ENCODE data around the gene TMEM179.
"Not testable (repeated sequence)": the region's sequence is repeated elsewhere in the genome, so short reads cannot be mapped to it uniquely, and the experiment has no call there.

The TMEM179 gene

DNA sequence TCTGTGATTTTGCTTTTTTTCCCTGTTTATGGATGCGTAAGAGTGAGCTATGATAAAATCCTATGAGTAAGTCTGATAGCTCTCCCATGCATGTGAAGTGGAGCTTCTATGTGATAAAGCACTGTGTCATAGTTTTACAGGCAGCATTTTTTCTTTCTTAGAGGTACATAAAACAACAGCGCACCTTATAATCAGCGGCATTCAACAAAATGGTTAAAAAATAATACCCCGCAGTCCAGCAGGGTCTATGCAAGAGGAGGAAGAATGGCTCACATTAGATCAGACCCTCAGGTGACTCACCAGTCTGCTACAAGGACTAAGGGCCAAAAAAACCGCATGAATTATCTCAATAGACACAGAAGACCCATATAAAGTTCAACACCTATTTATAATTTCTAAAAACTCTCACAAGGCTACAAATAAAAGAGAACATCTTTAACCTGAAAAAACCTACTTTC, 33.0 kb upstream of the TMEM179 start:
- no peak for DNase-seq (ENCODE audit: low read depth)

DNA sequence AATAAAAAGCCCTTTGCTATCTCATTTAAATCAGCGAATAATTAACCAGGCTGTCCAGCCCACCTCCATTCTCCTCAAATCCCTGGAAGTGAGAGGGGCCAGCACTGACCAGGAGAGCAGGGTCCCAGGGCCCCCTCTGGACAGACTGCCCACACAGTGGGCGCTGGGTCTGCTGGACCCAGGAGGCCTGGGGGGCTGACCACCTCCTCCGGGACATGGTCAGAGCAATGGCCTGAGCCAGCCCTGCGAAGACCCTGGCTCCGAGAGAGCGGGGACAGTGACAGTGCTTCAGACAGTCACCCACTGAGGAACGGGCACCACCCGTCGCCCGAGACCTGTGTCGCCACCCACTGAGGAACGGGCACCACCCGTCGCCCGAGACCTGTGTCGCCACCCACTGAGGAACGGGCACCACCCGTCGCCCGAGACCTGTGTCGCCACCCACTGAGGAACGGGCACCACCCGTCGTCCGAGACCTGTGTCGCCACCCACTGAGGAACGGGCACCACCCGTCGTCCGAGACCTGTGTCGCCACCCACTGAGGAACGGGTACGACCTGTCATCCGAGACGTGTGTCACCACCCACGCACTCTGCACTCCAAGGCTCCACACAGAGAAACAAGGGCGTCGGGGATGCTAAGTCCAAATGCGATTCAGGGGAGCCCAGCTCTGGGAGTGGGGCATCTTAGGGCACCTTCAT, 32.4 kb upstream of the TMEM179 start:
- DNase-seq (ENCODE audit: low read depth): not testable (repeated sequence)

DNA sequence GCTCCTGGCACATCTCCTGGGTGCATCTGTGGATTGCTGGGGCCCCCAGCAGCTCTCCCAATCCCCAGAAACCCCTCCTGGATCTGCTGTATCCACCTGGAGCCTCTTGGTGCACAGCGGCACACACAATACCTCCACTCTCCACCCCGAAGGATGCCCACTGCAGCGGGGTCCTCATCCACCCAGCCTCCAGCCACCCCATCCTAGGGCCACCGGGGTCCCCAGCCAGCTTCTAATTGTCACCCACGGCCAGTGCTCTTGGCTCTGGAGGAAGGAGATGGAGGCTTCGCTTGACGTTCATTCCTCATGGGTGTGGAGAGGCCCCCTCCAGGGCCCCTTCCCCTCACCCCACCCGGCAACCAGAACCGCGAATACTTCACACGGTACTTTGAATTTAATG, 31.6 kb upstream of the TMEM179 start:
- no peak for DNase-seq (ENCODE audit: low read depth)

DNA sequence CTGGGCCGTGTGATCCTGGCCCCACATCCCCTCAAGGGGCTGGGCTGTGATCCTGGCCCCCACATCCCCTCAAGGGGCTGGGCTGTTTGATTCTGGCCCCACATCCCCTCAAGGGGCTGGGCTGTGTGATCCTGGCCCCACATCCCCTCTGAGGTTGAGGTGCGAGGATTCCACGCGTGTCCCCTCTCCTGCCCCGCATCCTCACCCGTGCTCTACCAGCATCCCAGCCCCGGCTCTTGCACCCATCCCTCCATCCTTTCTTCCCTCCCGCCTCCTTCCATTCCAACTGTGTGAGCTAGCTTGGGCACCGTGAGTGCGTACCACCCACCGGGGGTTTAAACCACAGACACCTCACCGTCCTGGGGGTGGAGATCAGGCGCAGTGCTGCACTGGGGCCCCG, 31.1 kb upstream of the TMEM179 start:
- no peak for DNase-seq (ENCODE audit: low read depth)

DNA sequence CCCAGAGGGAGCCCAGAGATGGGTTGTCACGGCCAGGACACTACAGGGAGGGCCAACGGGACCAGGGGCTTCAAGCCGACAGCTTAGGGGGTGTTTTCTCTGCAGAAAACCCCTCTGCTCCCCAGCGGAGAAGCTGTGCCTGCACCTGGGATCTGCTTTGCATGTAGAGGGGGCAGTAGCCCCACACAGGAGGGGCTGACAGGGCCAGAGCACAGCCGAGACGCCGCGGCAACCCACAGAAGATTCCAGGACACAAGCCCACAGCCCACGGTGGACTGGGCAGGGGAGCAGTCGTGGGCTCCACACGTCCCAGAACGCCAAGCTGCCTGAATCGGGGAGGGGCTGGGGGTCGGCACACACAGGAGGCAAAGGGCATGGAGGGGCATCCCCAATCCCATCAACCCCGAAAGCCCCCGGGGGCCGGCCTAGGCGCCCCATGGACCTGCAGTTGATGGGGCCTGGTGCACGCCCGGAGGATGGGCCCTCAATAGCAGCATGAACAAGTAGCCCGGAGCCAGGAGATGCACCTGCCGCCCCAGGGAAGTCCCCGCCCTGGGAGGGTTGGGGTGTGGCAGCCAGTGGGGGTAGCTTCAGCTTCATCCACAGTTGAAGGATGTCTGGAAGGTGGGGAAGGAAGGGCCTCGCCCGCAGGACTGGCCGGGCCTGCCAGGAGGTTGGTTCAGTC, 30.5 kb upstream of the TMEM179 start:
- DNase-seq (ENCODE audit: low read depth): no peak

DNA sequence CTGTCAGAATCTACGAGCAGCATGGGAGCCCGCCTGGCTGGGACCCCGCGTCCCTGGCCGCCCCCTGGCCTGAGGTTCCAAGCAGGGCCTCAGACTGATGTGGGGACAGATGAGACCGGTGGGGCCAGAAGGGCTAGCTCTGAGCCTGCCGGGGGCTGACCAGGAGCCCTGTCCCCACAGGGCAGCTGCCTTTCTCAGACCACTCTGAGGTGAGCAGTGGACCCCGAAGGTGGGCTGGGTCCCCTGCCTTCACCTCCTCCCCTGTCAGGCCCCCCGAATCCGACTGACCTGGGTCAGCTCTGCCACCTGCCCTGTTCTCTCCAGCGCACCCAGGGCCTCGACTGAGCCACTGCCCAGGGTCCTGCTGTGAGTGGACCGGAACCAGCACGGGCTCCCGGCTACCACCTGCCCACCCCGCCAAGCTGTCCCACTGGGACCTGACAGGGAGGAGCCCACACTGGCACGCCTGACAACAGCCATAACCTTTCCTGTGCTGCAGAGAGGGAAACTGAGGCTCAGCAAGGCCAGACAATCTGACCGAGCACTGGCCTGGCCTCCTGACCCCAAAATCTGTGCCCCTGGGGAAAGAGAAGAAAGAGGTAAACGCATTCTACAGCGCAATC, 29.7 kb upstream of the TMEM179 start:
- no peak for DNase-seq (ENCODE audit: low read depth)

DNA sequence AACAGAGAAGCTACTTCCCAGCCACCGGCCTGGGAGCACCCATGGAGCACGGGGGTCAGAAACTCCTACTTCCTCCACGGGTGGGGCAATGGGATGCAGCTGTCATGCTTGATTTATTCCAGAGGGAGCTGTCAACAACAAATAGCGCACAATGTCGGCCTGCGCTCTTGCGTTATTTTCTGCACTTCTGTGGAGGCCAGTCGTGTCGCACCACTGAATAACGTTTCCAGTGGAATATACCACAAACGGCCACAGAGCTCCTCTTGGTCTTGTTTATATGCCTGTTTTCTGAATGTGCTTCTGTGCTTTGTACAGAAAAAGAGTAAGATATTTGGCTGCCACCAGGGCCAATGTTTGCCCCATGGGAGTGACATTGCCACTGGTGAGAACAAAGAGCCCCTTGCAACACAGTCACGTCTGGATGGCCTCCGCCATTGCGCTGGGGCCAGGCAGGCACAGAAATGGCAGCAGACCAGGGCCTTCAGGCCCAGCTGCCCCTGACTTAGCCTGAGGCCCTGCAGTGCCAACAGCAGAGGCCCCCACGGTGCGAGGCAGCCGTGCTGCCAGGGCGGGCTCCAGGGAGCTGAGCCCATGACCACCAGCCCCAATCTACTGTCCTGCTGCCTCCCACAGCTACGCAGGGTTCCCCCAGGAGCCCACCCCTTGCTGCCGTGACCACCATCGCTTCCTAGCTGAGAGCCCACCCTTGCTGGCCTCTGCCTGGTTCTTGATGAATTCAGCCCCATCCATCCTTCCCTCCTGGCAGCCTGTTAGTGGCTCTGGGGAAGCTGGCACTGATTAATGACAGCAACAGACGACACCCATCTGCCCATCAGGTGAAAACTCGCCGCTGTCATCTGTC, 28.9 kb upstream of the TMEM179 start:
- no peak for DNase-seq (ENCODE audit: low read depth)

DNA sequence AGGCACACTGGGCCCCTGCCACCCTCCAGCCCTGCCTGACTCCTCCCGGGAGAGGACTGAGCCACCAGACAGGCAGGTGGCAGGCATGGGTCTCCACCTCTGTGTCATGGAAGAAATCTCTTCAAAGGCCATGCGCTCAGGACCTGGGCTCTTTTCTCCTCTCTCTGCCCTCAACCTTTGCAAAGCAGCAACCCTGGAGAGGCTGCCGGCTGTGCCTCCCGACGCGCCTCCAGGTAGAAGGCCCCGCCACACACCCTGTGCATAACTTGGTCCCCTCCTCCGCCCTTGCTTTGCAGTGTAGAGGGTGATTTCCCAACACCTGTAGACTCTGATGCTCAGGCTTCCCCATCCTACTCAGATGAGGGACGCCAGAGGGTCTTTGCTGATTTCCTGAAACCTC, 28.2 kb upstream of the TMEM179 start:
- DNase-seq (ENCODE audit: low read depth): no peak

DNA sequence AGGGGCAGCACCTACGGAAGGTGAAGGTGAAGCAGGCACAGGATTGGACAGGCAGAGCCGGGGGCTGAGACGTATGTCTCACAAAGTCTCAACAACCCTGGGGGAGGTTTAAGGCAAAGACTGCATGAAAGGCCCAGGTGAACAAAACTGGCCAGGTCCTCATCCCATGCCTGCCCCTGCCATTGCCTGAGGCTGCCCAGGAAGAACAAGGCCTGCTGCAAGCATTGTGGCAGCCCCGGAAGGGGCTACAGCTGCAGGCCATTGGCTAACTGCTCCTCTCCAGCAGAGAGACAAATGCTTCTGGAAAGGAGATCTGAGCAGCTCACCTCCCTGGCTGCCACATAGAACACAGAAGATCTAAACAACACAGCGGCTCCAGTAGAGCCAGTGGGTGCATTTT, 20.4 kb upstream of the TMEM179 start:
- DNase-seq (ENCODE audit: low read depth): no peak

DNA sequence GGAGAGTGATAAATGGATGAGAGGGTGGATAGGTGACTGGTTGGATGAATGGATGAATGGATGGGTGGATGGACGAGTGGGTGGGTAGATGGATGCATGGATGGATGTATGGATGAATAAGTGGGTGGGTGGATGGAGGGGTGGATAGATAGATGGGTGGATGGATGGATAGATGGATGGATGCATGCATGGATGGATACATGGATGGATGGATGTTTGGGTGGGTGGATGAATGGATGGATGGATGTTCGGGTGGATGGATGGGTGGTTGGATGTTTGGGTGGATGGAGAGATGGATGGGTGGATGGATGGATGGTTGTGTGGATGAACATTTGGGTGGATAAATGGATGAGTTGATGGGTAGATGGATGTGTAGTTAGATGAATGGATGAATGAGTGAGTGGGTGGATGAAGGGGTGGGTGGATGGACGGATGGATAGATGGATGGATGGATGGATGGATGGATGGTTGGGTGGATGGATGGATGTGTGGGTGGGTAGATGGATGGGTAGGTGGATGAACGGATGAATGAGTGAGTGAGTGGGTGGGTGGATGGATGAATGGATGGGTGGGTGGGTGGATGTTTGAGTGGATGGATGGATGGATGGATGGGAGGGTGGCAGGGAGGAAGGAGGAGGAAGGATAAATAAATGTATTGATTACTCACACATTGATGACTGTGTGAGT, 9.7 kb upstream of the TMEM179 start:
- DNase-seq (ENCODE audit: low read depth): no peak

DNA sequence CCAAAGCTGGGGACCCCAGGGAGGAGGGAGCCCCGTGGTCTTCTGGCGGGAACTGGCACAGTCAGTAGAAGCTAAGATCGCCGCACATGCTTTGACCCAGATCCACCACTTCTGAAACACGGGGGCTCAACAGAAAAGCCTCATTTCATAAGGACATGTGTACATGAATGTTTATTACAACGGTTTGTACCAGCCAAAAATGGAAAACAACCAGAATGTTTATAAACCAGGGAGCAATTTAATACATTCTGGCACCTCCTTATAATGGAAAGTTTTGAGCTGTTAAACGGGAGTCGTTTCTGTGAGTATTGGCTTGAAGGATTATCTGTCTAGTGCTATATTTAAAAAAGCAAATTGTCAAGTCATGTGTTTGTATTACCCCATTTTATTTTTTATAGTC, 7.3 kb upstream of the TMEM179 start:
- no peak for DNase-seq (ENCODE audit: low read depth)

DNA sequence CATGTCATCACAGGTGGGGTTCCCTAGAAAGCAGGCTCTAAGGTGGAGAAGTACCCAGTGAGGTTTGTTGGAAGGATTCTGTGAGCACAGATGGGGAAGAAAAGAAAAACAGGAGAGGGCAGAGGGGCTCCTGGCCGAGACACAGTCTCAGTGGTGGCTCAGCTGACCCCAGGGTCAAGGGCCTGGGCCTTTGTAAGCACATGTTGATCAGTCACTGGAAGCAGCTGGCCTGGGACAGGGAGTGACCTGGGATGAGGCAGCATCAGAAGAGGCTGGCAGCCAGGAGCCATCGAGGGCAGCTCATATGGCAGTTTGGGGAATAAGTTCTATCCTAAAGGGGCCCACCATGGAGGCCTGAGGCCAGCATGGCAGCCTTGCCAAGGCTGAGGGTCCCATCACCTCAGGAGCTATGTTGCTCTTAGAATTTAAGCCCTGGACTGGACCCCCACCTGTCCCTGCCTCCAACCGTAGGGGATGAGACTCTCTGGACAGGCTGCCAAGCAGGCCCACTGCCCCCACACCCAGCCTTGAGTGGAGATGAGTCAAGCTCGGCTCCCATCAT, 6.3 kb upstream of the TMEM179 start:
- DNase-seq (ENCODE audit: low read depth): no peak

DNA sequence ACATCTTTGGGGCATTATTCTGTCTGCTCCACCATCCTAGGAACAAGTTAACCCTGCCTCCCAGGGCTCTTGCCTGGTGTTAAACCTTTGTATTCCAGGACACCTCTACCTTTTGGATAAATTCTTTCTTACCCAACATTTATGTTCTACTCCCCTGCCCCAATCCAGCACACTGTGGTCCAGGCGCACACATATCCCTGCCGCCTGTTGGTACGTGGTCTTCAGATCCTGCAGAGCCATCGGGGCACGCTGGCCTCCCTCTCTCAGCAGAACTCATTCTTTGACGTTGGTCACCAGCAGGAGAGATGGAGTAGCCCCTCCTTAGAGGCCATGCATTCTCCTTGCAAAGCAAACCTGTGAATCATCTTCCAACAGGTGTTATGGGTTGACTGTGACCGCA, 5.1 kb upstream of the TMEM179 start:
- DNase-seq (ENCODE audit: low read depth): no peak

DNA sequence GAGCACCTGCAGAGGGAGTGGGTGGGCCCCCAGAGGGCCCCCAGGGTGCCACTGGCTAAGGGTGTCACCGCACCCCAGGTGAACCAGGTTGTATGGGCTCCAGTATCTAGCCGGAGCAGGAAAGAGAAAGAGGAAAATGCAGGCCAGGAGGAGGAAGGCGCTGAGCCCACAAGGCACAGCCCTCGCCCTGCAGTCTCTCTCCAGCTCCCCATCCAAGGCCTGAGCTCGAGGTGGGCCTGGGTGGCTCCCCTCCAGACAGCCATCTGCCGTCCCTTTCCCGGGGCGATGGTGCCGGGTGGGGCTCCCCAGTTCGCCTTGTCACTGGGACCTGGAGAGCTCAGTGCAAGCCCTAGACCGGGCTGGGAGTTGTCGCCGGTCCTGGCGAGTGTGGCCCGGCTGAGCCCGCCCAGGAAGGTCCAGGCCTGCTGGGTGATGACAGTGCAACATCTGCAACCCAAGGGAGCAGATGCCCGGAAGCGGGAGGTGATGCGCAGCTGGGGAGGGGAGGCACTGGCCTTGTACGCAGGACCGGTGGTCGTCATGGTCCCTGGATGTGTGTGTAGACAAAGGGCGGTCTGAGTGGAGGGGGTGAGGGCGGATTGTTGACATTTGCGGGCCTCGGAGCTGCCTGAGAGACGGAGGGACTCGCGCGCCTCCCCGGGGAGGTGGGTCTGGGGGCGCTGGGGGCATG, 716 bp downstream of the TMEM179 start:
- DNase-seq (ENCODE audit: low read depth): no peak

DNA sequence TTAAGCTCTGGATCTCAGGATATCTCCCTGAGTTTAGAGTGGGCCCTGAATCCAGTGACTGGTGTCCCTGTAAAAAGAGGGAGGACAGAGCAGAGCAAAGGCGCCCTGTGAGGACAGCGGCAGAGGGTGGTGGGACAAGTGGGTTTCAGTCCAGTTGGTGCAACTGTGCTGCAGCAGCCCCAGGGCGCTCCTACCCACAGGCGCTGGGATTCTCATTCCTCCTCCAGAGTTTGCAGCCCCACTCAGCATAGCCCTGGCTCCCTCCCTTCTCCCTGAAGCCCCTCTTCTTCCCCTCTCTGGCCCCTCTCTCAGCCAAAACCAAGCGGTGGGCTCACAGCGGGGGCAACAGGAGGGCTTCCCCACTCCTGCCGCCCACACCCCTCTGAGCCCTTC, 1.6 kb downstream of the TMEM179 start:
- DNase-seq (ENCODE audit: low read depth): no peak

DNA sequence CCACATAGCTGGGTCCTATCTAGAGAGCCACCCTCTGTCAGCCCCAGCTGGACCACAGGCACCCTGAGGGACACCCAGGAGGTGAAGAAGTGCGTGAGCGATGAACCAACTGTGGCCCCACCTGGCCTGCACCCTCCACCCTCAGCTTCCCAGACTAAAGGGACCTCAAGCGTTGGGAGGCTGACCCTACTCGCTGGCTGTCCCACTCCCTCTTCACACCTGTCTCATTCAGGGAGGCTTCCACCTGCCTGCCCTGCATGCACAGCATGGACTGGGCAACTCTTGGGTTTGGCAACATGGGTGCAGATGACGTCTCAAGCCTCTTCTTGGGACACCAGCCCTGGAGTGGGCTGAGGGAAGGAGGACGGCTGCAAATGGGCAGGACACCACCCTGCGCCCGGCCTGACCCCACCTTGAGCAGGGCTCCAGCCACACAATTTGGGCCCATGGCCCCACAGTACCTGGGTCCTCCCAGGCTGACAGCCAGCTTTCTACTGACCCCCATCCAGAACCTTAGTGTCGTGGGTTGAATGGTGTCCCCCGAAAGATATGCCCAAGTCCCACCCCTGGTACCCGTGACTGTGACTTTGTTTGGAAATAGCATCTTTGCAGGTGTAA, 2.1 kb downstream of the TMEM179 start:
- DNase-seq (ENCODE audit: low read depth): no peak

DNA sequence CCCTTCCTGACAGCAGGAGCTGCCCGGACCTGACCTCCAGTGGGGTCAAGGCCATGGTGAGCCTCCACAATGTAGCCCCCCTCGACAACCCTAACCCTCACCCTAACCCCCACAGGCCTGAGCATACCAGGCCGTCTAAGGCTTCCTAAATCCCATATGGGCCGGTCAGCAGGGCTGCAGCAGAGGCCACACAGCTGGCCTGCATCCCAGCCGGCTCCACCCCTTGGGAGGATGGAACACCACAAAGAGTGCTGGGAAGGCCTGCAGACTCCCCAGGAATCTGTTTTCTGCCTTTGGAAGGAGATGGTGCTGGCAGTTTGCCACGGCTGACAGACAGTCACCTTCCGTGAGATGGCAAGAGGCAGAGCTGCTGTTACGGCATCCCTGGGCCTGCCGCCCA, 2.8 kb downstream of the TMEM179 start:
- no peak for DNase-seq (ENCODE audit: low read depth)

DNA sequence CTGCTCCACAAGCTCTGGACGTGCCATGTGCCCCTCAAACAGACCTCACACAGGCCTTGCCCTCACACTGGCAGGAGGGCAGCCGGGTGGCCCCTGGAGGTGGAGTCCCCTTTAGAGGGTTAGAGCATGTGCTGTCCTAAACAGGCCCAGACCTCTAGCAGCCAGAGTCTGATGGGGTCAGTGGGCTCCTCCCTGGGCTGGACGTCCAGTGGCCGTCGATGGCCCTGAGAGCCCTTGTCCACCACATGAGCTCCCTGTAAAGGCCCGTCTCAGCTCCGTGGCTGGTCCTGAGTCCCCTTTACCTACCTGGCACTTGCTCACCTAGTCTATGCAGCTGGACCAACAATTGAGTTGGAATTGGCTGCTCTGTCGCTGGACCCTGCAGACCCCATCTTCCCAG, 3.8 kb downstream of the TMEM179 start:
- no peak for DNase-seq (ENCODE audit: low read depth)

DNA sequence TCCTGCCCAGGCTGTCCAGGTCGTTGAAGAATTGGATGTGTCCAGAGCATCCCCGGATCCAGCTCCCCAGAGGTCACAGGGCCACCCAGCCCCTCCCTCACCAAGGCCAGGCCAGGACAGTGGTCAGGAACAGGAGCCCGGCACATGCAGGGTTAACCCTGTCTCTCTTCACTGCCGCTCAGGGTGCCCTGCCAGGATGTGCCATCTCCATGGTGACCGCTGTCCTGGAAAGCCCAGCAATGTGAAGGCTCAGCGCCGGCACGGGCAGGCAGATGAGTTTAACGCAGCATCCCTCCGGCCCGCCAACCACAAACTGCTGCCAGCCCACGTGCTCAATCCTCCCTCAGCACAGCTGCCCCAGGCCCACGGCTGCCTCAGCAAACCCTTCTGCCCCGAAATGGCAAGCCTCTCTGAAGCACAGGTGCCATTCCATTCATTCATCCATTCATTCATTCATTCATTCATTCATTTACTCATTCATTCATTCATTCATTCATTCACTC, 4.4 kb downstream of the TMEM179 start:
- no peak for DNase-seq (ENCODE audit: low read depth)

DNA sequence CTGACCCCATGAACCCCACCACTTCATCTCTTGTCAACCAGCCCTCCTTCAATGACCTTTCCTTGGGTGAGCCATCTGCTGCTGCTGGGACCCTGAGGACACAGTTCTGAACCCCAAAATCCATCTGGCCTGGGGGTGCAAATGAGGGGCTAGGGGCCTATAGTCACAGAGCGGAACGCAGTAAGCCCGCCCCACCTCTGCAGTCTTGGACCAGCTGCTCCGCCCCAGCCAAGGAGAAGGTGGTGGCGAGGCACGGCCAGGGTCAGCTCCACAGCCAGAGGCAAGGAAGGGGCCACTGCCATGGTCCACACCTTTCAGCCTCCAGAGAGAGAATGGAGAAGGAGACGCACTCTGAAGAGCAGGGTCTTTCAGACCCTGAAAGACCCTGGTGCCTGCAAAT, 5.1 kb downstream of the TMEM179 start:
- DNase-seq (ENCODE audit: low read depth): no peak
